A204.1 (cell line): ENCODE results near the gene ETV6.

Source experiments
- FAIRE-seq: peaks from 2 replicates; lab custom pipeline; 2012; peaks lifted over from hg19 to GRCh38; lab: Jason Lieb, UNC

Gene ETV6

GRCh38 chr12:11833174-11833895, 183.9 kb downstream of the ETV6 start:
- no peak for FAIRE-seq

DNA sequence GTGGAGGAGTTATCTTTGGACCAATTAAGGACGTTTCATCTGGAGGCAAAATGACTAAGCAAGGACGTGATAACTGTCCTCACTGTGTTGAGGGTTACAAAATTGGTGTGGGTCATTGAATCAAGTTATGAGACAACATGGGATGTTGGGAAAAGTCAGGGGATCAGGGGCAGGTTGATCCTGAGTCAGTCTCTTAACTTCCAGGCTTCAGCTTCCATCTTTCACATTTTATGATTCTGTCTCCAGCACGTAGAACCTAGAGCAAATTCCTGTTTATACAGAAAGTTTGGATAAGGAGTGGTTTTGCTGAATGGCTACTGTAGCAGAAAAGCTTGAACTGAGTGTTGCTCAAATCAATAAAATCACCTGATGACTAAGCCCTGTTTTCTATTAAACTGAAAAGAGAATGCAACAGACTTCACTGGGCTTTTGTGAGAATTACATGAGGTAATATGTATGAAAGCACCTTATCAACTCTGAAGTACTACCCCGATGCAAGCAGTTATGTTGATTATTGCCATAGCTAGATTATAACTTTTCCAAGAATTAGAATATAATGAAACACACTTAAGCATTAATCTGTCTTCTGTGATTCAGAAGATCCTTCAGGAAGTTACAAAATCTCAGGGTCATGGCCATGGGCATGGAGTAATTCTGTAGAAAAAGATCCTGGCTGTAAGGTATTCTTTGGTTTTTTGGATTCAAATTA, 184.8 kb downstream of the ETV6 start:
- FAIRE-seq, result no peak

- no peak for FAIRE-seq
Measured at GRCh38 chr12:11834931-11835330, 185.5 kb downstream of the ETV6 start.

- no peak for FAIRE-seq
Measured at GRCh38 chr12:11836282-11837151, 187.0 kb downstream of the ETV6 start.

DNA sequence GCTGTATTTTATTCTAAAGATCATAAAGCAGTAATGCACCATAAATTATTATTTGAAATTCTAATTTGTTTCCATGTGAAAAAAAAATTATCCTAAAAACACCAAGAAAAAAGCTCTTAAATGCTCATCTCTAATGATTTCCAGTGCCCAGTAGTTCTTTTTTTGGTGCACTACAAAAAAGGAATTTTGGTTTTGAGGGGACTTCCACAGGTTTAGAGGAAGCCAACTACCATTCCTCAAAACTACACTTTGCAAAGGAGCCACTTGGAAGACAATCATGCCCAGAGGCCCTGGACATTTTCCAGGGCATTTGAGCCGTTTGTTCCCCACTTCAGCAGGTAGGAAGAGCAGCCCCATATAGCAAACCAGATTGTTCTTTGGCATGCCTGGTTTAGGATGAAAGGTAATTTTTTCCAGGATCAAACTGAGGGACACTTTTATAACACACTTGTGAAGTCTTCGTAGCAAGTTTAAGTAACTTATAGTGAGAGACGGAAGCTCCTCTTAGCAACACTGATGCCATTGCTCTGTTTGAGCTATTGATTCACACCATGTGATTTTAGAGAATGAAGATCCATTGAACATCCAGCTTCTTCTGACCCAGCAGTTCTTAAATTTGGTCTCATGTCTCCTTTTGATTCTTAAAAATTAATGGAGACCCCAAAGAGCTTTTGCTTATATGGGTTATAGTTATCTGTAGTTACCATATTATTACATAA, 187.9 kb downstream of the ETV6 start:
- FAIRE-seq, result no peak

GRCh38 chr12:11838403-11838802, 188.9 kb downstream of the ETV6 start:
- FAIRE-seq, result no peak

DNA sequence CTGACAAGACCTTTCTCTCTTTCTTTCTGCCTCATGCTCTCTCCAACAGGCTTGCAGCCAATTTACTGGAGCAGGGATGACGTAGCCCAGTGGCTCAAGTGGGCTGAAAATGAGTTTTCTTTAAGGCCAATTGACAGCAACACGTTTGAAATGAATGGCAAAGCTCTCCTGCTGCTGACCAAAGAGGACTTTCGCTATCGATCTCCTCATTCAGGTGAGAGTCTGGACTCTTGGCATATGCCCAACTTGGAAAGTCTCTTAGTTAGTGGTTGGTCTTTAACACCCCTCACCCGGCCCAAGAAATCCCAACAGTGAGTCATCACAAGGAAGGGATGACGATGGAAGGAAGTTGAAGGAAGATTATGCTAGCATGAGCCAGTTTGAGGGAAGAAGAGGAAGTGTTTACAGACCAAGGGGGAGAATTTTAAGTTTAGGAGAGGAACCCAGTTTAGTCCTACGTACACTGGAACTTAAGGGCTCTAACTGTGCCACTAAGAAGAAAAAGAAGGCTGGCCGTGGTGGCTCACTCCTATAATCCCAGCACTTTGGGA, 189.7 kb downstream of the ETV6 start:
- no peak for FAIRE-seq

DNA sequence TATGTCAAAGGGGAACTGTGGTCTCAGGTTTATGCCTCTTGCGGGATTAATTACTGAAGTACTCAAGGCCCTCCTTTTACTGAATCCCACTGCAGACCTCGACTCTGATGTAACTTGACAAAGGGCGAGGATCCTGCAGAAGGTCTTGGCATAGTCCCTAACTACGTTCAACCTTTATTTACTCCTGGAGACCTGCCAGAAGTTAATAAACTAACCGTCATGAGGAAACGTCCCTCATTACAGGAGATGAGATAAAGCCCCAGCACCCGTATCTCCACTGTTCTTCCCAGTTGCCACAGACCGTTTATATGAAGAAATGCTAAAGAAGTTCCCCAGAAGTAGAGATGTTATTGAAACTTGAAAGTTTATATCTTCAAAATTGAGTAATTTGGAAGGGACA, 190.9 kb downstream of the ETV6 start:
- no peak for FAIRE-seq

DNA sequence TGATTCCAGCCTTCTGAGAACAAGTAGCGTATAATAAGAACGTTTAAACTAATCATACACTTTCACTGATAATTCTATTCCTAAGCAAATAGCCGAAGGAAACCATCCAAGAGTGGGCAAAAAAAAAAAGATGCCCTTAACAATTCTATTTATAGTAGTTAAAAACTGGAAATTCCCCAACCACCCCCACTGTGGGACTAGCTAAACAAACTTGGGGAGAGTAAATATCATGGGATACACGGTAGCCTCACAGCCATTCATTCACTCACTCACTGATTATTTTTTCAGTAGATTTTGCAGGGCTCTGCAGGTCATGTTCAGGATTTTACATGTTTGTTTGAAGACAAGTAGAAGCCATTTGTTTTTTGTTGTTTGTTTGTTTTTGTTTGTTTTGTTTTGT, 197.0 kb downstream of the ETV6 start:
- no peak for FAIRE-seq

DNA sequence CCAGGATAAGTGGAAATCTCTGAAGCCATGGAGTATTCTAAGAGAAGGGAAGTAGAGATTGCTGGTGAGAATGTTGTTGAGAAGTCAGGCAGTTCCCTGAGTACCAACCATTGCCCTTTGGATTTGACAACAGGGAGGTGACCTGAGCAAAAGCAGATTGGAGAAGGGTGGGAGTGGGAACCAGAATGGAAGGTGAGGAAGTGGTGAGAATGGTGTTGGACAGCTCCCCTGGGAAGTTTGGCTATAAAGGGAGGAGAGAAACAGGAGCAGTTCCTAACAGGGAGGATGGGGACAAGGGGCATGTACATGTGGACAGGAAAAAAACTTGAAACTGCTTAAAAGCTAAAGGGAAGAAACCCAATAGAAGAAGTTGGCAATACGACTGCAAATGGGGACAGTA, 198.1 kb downstream of the ETV6 start:
- FAIRE-seq, result no peak

GRCh38 chr12:11849757-11850504, 200.5 kb downstream of the ETV6 start:
- no peak for FAIRE-seq

GRCh38 chr12:11853126-11853525, 203.7 kb downstream of the ETV6 start:
- no peak for FAIRE-seq

DNA sequence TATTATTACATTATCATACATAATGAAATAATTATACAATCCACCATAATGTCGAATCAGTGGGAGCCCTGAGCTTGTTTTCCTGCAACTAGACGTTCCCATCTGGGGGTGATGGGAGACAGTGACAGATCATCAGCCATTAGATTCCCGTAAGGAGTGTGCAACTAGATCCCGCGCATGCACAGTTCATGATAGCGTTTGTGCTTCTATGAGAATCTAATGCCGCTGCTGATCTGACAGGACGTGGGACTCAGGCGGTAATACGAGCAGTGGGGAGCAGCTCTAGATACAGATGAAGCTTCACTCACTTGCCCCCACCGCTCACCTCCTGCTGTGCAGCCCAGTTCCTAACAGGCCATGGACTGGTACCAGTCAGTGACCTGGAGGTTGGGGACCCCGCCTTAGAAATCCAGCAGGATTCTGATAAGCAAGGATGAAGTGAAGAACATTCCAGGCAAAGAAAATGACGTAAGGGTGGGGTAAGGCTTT, 204.6 kb downstream of the ETV6 start:
- FAIRE-seq, result no peak

DNA sequence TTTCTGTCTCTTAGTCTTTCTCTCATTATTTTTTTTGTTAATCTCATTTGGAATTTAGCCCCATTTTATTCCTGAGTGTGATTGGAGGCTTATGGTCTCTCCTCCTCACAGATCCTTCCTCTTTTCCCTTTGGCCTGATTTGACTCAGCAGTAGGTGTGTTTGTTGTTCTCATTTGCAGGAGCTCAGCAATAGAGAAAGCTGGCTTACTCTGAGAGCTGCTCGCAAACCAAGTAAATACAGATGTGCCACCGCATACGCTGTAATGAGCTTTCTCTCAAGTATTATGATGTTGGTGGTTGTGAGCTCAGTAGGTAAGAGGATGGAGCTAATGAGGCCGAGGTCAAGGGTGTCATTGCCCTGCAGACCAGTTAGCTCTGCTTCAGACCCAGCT, 206.5 kb downstream of the ETV6 start:
- FAIRE-seq, result no peak

GRCh38 chr12:11856971-11857370, 207.5 kb downstream of the ETV6 start:
- no peak for FAIRE-seq

DNA sequence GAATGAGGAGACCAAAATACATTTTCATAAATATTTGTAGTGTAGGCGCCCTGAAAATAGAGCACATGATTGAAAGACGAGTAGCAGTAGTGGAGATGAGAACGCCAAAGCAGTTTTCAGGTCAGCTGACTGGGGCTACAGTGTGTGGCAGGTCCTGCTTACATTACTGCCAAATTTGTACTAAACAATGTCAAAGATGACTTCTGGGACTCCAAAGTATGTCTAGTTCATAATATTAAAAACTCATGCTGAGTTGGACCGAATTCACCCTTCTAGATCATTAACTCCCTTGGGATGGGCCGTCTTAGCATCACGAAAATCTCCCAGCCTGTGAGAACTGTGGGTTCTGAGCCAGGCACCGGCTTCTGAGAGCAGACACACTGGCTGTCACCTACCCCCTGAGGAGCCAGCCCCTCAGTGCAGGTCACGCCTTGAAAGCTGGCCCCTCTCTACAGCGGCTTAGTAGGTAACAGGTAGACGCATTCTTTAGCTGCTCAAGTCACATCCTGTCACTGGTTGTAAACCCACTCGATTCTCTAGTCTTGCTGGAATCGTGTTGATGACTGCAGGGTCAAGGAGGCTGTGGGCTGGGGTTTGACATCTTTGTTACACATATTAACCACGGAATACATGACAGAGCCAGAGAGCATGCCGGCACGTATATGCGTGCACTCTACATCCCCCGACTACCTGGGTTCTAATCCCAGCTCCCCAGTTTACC, 210.4 kb downstream of the ETV6 start:
- no peak for FAIRE-seq

DNA sequence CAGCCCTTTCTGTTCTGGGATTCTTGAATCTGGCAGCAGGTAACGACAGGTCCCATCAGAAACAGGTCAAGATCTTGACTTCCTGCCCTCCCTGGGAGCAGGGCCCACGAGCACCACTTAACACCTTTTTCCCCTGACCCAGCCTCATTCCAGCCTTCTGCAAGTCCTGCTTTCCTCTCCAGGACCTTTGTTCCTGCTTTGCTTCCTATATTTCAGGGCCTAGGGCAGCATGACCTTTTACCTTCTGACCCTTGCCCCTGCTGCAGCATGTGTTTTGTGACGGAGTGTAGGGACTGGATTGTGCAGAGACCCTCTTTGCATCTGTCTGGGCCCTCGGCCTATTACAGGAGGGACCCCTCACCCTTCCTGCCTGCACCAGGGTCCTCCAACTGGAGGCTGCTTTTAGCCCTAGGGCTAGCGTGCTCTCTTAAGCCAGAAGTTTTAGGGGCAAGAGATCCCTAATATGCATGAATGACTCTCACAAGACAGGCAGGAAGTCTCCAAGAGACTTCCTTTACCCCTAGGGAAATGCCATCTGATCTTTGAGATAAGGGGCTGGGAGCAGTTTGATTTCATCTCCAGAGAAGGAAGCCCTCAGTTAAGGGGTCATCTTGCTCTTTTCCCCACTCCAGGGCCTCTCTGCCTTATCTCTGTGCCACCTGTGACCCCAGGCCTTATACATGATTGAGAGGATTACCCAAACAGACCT, 211.8 kb downstream of the ETV6 start:
- no peak for FAIRE-seq

DNA sequence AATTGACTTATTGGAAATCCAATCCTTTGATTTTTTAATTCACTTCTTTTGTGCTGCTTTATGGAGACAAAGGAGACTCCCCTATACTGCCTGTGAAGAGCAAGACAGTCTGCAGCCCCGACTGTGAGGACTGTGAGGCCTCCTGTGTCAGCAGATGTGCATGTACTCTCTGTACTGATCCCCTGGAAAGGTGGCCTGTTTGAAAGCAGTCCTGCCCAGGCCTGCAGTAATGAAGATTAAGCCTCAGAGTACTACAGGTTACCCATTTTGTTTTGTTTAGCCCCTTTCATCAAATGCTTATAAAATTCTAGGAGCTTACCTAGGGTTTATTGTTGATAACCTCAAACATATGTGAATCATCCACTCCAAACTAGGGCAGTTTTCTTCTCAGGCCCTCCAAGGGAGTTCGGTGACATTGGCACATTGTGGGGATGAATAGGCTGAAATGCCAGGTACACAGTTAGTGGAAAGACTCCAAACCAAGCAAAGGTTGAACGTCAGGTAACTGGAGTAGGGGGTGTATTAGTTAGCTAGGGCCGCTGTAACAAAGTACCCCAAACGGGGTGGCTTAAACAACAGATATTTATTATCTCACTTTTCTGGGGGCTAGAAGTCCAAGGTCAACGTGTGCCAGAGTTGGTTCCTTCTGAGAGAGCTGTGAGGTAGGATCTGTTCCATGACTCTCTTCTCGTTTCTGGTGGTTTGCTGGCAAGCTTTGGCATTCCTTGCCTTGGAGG, 212.6 kb downstream of the ETV6 start:
- FAIRE-seq, result no peak

DNA sequence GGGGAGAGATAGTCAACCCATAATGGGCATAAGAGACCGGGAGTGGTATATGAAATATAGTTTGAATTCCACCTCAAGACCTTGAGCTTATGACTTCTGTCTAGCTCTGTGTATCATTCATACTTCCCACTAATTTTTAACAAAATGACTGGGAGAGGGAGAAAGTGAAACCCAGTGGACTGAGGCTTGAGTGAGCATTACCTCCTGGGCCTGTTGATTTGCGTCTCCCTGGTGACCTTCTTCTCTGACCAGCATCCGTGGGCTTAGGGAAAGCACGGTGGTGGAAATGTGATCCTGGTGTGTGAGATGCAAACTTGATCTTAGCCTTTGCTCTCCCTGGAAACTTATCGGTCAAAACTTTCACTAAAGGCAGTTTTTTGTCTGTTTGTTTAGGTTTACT, 213.3 kb downstream of the ETV6 start:
- FAIRE-seq, result no peak
